K562 treated with DMSO at 1 percent for 12 hours (cell line): Measurements from ENCODE around the gene CDK5RAP1. TPM values are rescaled to one million over a fixed set of nuclear protein-coding genes. Genes with fewer than 3 reads are reported as not detected.

ENCODE experiments used
- total RNA-seq: library from RNA; unstranded; fragments of 300-600 nt; gene quantifications from 2 replicates; pipeline ENCODE4 v1.2.3, GENCODE V29; 2022; ENCODE audit not compliant: insufficient read depth

The CDK5RAP1 gene, protein sequence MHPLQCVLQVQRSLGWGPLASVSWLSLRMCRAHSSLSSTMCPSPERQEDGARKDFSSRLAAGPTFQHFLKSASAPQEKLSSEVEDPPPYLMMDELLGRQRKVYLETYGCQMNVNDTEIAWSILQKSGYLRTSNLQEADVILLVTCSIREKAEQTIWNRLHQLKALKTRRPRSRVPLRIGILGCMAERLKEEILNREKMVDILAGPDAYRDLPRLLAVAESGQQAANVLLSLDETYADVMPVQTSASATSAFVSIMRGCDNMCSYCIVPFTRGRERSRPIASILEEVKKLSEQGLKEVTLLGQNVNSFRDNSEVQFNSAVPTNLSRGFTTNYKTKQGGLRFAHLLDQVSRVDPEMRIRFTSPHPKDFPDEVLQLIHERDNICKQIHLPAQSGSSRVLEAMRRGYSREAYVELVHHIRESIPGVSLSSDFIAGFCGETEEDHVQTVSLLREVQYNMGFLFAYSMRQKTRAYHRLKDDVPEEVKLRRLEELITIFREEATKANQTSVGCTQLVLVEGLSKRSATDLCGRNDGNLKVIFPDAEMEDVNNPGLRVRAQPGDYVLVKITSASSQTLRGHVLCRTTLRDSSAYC
- 39.3 and 53.7 TPM in 2 replicates for total RNA-seq

GRCh38 chr20:33401184-33401920 lies at the start of gene CDK5RAP1:
Gene CDK5RAP1, minus strand, starts transcription at chr20:33401519. Its CDS starts 4,455 bp downstream, at chr20:33397064.

DNA sequence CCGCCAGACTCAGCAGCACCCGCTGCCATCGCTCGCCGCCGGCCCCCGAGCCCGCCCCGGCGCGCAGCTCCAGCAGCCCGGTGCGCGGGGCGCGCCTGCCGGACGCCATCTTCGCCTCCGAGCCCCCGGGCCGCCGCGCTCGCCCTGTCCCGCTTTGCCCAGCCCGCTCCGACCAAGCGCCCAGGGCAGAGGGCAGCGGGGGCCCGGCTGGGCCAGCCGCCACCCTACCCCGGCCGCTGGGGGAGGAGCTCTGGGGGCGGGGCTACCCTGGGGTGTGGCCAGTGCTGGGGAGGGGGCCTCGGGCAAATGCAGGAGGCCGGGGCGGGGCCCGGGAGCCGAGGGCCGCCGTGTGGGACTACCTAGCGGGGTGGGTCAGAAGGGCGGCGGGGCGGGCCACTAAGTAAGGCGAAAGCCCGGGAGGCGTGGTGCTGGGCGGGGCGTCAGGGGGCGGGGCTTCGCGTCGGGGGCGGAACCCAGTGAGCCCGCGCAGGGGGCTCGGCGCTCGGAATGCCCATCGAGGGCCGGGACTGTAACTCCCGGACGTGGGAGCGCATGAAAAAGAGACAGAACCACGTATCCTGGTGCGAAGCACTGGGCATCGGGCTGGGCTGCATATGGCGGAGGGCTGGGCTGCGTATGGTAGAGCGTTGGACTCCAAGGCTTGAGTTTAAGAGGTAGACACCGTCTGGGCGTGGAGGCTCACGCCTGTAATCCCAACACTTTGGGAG lies 42.4 kb upstream of the CDK5RAP1 start, which contains the start of gene SNTA1:
TSS of gene SNTA1 (minus strand) at position 252 of the 728 bp plus-strand sequence. CDS start at position 109, 143 bp downstream.

Other genes with a start within 250 kb of the CDK5RAP1 start
- gene BPIFA2, start 233.4 kb downstream of the CDK5RAP1 start, total RNA-seq, result not detected in 2 replicates
- not detected in 2 replicates for gene BPIFA3, start 184.2 kb downstream of the CDK5RAP1 start, total RNA-seq
- not detected in 2 replicates for gene BPIFA1, start 165.5 kb downstream of the CDK5RAP1 start, total RNA-seq
- gene BPIFB1, start 118.3 kb downstream of the CDK5RAP1 start, total RNA-seq, result not detected in 2 replicates
- 18.5 and 21.8 TPM in 2 replicates for gene SNTA1, start 42.2 kb upstream of the CDK5RAP1 start, total RNA-seq
- 6.1 and 27.2 TPM in 2 replicates for gene CBFA2T2, start 88.6 kb upstream of the CDK5RAP1 start, total RNA-seq